SK-N-SH treated with all-trans-retinoic acid at 6 μM for 48 hours (cell line): ENCODE data around the gene CCDC187.
A peak's percentile ranks its signal among the peaks of the same experiment; 100 is the strongest.

Experiments
- ATAC-seq: fragments of 200-7000 bp; cut with Tn5 transposase; 3 replicates; pipeline ENCODE4 v1.9.1; 2020; ENCODE audit warnings: mild to moderate bottlenecking, moderate library complexity
- ARNTL ChIP-seq: fragments of 450-650 bp; formaldehyde crosslinking; IDR thresholded peaks from 2 replicates; pipeline ENCODE4 v1.5.0; 2020; ENCODE audit warnings: low read depth, mild to moderate bottlenecking, moderate library complexity, borderline replicate concordance
- BACH2 ChIP-seq: fragments of 250-450 bp; sonication (Bioruptor Pico); IDR thresholded peaks from 2 replicates; pipeline ENCODE4 v1.9.0; 2021; ENCODE audit warnings: mild to moderate bottlenecking, borderline replicate concordance
- CREB5 ChIP-seq: fragments of 250-450 bp; sonication (Bioruptor Pico); IDR thresholded peaks from 2 replicates; pipeline ENCODE4 v1.5.1; 2020; ENCODE audit warnings: low read depth, mild to moderate bottlenecking, moderate library complexity
- CSDC2 ChIP-seq: fragments of 250-450 bp; sonication (Bioruptor Pico); IDR thresholded peaks from 2 replicates; pipeline ENCODE4 v1.5.0; 2020; ENCODE audit warnings: mild to moderate bottlenecking, moderate library complexity
- CSRNP3 ChIP-seq: fragments of 250-450 bp; sonication (Bioruptor Pico); IDR thresholded peaks from 2 replicates; pipeline ENCODE4 v1.5.1; 2021; ENCODE audit warnings: mild to moderate bottlenecking, moderate library complexity
- GLIS3 ChIP-seq: fragments of 250-450 bp; sonication (Bioruptor Pico); IDR thresholded peaks from 2 replicates; pipeline ENCODE4 v1.5.0; 2020; ENCODE audit warnings: mild to moderate bottlenecking, moderate library complexity
- ISL1 ChIP-seq: fragments of 250-450 bp; sonication (Bioruptor Pico); IDR thresholded peaks from 2 replicates; pipeline ENCODE4 v2.1.2; 2022; ENCODE audit warnings: mild to moderate bottlenecking, moderate library complexity
- OSR1 ChIP-seq: fragments of 250-450 bp; sonication (Bioruptor Pico); IDR thresholded peaks from 2 replicates; pipeline ENCODE4 v1.8.0; 2022; ENCODE audit warnings: moderate library complexity, mild to moderate bottlenecking, inconsistent platforms
- PATZ1 ChIP-seq: fragments of 250-450 bp; sonication (Bioruptor Pico); IDR thresholded peaks from 2 replicates; pipeline ENCODE4 v1.8.0; 2020; ENCODE audit warnings: mild to moderate bottlenecking, moderate library complexity, borderline replicate concordance
- POU6F1 ChIP-seq: fragments of 250-450 bp; sonication (Bioruptor Pico); IDR thresholded peaks from 2 replicates; pipeline ENCODE4 v1.8.0; 2021; ENCODE audit warnings: low read depth, mild to moderate bottlenecking, moderate library complexity, borderline replicate concordance
- PPARA ChIP-seq: fragments of 250-450 bp; sonication (Bioruptor Pico); IDR thresholded peaks from 2 replicates; pipeline ENCODE4 v1.5.0; 2020; ENCODE audit warnings: mild to moderate bottlenecking, borderline replicate concordance
- RARB ChIP-seq: fragments of 250-450 bp; sonication (Bioruptor Pico); IDR thresholded peaks from 2 replicates; pipeline ENCODE4 v1.8.0; 2021; ENCODE audit warnings: mild to moderate bottlenecking, moderate library complexity
- SNAI2 ChIP-seq: fragments of 250-450 bp; sonication (Bioruptor Pico); IDR thresholded peaks from 2 replicates; pipeline ENCODE4 v1.5.0; 2020; ENCODE audit warnings: mild to moderate bottlenecking, moderate library complexity
- TCF4 ChIP-seq: fragments of 250-450 bp; sonication (Bioruptor Pico); IDR thresholded peaks from 2 replicates; pipeline ENCODE4 v1.8.0; 2021; ENCODE audit warnings: mild to moderate bottlenecking, moderate library complexity, borderline replicate concordance
- TOX ChIP-seq: fragments of 250-450 bp; sonication (Bioruptor Pico); IDR thresholded peaks from 2 replicates; pipeline ENCODE4 v1.8.0; 2021; ENCODE audit warnings: mild to moderate bottlenecking, moderate library complexity, borderline replicate concordance
- ZC3H10 ChIP-seq: fragments of 250-450 bp; sonication (Bioruptor Pico); IDR thresholded peaks from 2 replicates; pipeline ENCODE4 v1.5.1; 2021; ENCODE audit warnings: mild to moderate bottlenecking, moderate library complexity
- ZFP3 ChIP-seq: fragments of 250-450 bp; sonication (Bioruptor Pico); IDR thresholded peaks from 2 replicates; pipeline ENCODE4 v1.5.0; 2020; ENCODE audit warnings: mild to moderate bottlenecking, moderate library complexity
- ZFP30 ChIP-seq: fragments of 450-650 bp; formaldehyde crosslinking; IDR thresholded peaks from 2 replicates; pipeline ENCODE4 v1.5.0; 2022; ENCODE audit warnings: mild to moderate bottlenecking, moderate library complexity
- ZNF565 ChIP-seq: fragments of 450-650 bp; formaldehyde crosslinking; conservative IDR thresholded peaks from 2 replicates; pipeline ENCODE4 v1.5.0; 2020; ENCODE audit warnings: low read depth, mild to moderate bottlenecking, moderate library complexity
- TF ChIP-seq, protein P1 (sequence below): fragments of 250-450 bp; sonication (Bioruptor Pico); IDR thresholded peaks from 2 replicates; pipeline ENCODE4 v1.5.0; 2020; ENCODE audit warnings: mild to moderate bottlenecking, moderate library complexity

Gene CCDC187

GRCh38 chr9:136204838-136205706, 98.8 kb downstream of the CCDC187 start, which contains the start of gene LHX3:
Gene LHX3, minus strand, starts transcription at chr9:136205128. Its CDS starts 116 bp downstream, at chr9:136205012.
- no peak for ATAC-seq
- TF ChIP-seq TCF4 (CRISPR knock-in tag): no peak
- TF ChIP-seq ARNTL: no peak
- TF ChIP-seq RARB (CRISPR knock-in tag): no peak
- TF ChIP-seq CREB5 (CRISPR knock-in tag): no peak

- TF ChIP-seq RARB (CRISPR knock-in tag): no peak
- ATAC-seq: peak; percentile 14; the same call in 2 of the 3 replicates
Observed at GRCh38 chr9:136204145-136204805, 99.6 kb downstream of the CCDC187 start.

GRCh38 chr9:136203408-136204144, 100.3 kb downstream of the CCDC187 start:
- TF ChIP-seq OSR1 (CRISPR knock-in tag): no peak
- no peak for TF ChIP-seq TOX (CRISPR knock-in tag)
- TF ChIP-seq BACH2 (CRISPR knock-in tag): no peak
- TF ChIP-seq ARNTL: no peak
- no peak for TF ChIP-seq ZC3H10 (CRISPR knock-in tag)
- TF ChIP-seq ZFP3 (CRISPR knock-in tag): no peak
- TF ChIP-seq, protein P1, sequence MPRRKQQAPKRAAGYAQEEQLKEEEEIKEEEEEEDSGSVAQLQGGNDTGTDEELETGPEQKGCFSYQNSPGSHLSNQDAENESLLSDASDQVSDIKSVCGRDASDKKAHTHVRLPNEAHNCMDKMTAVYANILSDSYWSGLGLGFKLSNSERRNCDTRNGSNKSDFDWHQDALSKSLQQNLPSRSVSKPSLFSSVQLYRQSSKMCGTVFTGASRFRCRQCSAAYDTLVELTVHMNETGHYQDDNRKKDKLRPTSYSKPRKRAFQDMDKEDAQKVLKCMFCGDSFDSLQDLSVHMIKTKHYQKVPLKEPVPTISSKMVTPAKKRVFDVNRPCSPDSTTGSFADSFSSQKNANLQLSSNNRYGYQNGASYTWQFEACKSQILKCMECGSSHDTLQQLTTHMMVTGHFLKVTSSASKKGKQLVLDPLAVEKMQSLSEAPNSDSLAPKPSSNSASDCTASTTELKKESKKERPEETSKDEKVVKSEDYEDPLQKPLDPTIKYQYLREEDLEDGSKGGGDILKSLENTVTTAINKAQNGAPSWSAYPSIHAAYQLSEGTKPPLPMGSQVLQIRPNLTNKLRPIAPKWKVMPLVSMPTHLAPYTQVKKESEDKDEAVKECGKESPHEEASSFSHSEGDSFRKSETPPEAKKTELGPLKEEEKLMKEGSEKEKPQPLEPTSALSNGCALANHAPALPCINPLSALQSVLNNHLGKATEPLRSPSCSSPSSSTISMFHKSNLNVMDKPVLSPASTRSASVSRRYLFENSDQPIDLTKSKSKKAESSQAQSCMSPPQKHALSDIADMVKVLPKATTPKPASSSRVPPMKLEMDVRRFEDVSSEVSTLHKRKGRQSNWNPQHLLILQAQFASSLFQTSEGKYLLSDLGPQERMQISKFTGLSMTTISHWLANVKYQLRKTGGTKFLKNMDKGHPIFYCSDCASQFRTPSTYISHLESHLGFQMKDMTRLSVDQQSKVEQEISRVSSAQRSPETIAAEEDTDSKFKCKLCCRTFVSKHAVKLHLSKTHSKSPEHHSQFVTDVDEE (CRISPR knock-in tag): no peak
- no peak for TF ChIP-seq SNAI2 (CRISPR knock-in tag)
- no peak for TF ChIP-seq GLIS3 (CRISPR knock-in tag)
- no peak for TF ChIP-seq TCF4 (CRISPR knock-in tag)
- no peak for TF ChIP-seq PPARA (CRISPR knock-in tag)
- no peak for TF ChIP-seq CREB5 (CRISPR knock-in tag)
- TF ChIP-seq POU6F1 (CRISPR knock-in tag): no peak
- no peak for TF ChIP-seq ZFP30 (CRISPR knock-in tag)
- TF ChIP-seq ISL1 (CRISPR knock-in tag): no peak
- no peak for TF ChIP-seq CSDC2
- no peak for TF ChIP-seq RARB (CRISPR knock-in tag)
- no peak for TF ChIP-seq ZNF565 (CRISPR knock-in tag)
- TF ChIP-seq PATZ1: no peak
- TF ChIP-seq CSRNP3 (CRISPR knock-in tag): no peak
- ATAC-seq: no peak; the same call in 2 of the 3 replicates
